ENCODE data around the gene ZNF792.
A peak's percentile ranks its signal among the peaks of the same experiment; 100 is the strongest.
"Not testable (repeated sequence)": the region's sequence is repeated elsewhere in the genome, so short reads cannot be mapped to it uniquely, and the experiment has no call there.

The ZNF792 gene

DNA sequence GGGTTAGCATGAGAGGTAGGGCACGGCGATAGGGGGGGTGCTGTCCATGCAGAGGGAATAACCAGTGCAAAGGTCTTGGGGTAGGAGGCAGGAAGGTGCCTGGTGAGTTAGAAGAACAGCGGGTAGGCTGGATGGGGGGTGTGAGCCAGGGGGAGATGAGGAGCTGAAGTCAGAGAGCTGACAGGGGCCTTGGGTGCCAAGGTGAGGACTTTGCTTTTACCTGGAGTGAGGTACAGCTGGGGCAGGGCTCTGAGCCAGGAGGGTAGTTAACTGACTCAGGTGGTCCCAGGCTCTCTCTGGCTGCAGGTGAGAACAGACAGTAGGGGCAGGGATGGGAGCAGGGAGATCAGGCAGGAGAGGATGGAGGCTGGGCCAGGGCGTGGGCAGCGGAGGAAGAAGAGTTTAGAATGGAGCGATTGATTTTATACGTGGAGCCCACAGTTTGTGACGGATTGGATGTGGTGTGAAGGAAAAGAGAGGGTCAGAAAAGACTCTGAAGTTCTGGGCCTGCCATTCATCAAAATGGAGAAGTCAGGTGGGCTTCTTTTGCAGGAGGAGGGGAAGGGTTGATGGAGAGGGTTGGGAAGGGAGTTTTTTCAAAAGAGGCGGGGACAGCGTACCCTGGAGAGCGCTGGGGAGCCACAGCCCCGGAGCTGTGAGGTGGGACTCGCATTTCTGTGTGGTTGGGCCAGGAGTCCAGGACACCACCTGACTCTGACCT is 34.9 kb upstream of the ZNF792 start:
- peak; percentile 77 for DNase-seq (ENCODE audit: low spot score)

DNA sequence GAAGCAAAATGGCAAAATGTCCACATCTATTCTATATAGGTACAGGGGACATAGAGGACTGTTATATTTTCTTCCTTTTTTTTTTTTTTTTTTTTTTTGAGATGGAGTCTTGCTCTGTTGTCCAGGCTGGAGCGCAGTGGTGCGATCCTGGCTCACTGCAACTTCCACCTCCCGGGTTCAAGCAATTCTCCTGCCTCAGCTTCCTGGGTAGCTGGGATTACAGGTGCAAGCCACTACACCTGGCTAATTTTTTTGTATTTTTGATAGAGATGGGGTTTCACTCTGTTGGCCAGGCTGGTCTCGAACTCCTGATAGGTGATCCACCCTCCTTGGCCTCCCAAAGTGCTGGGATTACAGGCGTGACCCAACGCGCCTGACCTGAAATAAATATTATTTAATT is 34.2 kb upstream of the ZNF792 start:
- not testable (repeated sequence) for DNase-seq (ENCODE audit: low spot score)

DNA sequence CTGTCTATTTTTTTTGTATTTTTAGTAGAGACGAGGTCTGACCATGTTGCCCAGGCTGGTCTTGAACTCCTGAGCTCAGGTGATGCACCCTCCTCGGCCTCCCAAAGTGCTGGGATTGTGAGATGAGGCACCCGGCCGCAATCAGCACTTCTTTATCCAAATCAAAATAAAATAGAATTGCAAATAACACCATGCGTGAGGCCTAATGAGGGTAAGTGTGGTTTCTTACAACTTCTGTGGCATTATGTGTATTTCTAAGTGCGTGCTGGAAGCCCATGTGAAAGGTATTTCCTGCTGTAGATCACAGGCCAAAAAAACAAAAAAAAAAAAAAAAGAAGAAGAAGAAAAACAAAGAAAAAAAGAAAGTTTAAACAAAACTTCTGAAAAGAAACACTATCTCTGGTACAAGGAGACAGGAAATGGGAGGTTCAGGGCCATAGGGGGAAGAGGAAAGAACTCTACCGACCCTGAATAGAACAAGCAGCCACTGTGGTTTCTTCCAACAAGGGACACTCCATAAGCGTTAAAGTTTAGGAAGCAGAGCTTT is 33.1 kb upstream of the ZNF792 start:
- no peak for DNase-seq (ENCODE audit: low spot score)

DNA sequence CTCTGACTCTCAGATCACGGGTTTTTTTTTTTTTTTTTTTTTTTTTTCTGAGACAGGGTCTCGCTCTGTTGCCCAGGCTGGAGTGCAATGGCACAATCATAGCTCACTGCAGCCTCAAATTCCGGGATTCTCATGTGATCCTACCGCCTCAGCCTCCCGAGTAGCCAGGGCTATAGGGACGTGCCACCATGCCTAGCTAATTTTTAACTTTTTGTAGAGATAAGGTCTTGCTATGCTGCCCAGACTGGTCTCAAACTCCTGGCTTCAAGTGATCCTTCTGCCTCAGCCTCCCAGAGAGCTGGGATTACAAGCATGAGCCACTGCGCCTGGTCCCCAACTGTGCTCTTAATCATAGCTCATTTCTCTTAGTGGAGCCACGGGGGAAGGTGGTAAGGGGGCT is 31.5 kb upstream of the ZNF792 start:
- DNase-seq (ENCODE audit: low spot score), result no peak

DNA sequence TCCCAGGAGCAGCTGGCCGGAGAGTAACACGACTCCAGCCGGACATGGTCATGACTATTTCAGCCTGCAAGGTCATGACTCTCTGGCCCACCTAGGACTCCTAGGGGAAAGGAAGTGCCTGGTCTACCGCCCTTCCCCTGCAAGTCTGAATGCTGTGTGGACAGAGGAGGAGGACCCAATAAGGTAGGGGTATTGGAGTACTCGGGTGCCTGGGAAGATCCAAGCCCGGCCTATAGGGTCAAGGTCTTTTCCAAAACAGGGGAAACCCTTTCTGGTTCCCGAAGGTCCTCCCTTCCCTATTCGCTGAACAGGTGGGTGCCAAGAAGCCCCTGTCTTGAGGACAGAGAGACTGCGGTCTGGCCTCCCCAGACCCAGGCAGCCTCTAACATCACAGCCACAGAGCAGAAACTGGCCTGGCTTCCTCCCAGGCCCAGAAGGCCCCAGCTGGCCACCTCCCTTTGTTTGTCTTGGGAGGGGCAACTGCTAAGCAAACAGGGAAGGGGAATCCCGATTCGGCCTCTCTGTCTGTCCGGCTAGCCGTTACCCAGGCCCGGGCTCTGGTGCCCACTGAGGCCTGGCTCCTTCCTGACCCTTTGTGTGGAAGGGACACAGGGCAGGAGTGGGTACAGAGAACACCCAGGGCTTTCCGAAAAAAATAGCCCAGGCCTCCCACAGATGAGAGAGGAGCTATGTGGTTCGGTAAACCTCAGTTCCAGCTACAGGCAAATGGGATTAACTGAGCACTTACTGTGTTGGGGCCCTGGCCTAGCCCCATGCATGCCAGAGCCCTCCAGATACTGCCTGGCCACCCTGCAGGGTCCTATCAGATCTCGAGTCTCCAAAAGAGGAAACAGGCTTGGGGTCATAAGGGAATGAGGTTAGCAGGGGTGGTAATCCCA is 30.9 kb upstream of the ZNF792 start:
- DNase-seq (ENCODE audit: low spot score), result peak; percentile 84

DNA sequence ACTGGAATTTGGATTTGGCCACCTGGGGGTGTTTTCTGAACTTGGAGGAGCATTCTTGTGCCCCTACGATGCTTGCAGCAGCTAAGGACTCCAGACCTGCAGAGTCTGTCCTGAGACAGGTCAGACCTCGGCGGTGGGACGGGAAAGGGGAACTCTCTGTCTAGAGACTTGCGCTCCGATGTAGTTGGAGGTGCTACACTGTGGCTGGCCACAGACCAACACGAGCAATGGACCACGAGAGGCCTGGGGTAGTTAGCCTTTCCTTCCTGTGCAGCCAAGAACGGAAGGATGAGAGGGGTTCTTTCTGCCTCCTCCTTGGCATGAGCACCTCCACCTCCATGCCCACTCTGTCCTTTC is 30.2 kb upstream of the ZNF792 start:
- no peak for DNase-seq (ENCODE audit: low spot score)

DNA sequence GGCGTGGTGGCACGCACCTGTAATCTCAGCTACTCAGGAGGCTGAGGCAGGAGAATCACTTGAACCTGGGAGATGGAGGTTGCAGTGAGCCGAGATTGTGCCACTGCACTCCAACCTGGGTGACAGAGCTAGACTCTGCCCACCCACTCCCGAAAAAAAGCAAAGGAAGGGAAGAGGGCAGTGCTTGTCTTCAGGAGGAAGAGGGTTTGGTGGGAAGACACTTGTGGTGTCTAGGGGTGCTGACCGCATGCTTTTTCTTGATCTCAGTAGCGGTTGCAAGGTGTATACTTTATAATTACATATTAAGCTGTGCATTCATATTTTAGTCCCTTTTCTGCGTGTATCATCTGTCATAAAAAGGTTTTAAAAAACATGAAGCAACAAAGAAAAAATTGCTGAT is 28.6 kb upstream of the ZNF792 start:
- DNase-seq (ENCODE audit: low spot score), result not testable (repeated sequence)

DNA sequence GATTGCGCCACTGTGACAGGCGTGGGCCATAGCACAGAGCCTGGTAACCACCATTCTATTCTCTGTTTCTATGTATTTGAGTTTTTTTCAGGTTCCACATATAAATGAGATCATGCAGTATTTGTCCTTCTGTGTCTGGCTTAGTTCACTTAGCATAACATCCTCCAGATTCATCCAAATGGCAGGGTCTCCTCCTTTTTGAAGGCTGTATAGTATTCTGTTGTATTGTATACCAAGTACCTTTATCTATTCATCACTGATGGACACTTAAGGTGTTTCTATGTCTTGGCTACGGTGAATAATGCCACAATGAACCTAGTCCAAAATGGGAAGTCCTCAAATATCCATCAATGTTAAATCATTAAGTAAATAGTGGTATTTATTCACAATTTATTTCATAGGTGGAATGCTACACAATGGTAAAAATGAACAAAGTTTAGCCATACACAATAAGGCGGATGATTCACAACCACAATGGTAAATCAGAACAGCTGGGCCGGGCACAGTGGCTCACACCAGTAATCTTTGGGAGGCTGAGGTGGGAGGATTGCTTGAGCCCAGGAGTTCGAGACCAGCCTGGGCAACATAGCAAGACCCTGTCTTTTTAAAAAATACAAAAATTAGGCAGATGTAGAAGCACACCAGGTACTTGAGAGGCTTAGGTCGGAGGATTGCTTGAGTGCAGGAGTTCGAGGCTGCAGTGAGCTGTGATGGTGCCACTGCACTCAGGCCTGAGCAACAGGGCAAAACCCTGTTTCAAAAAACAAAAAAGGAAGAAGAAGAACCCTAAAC is 27.7 kb upstream of the ZNF792 start:
- no peak for DNase-seq (ENCODE audit: low spot score)

DNA sequence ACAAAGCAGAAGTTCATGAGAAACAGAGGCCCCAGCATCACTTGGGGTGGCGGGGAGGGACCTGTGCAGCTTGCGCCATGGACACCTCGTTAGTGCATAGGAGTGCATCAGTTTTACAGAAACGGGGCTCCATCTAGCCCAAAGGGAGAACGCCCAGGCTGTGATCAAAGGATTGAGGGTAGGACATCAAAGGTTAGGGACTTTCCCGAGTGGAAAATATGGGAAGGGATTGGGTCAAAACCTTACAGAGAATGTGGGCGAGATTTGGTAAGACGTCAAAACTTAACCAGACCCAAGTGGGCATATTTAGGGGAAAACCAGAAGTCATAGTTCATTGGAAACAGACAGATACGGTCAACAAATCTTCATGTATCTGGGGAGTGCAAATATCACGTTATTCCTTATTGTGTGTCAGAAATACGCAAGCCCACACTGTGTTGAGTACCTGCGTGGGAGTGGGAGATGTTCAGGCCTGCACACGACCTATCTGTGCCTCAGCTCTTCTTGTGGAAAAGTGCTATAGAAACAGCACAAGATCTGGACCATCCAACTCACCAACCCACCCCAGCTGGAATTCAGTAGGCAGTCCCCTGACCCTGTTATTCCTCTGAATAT is 26.7 kb upstream of the ZNF792 start:
- no peak for DNase-seq (ENCODE audit: low spot score)

DNA sequence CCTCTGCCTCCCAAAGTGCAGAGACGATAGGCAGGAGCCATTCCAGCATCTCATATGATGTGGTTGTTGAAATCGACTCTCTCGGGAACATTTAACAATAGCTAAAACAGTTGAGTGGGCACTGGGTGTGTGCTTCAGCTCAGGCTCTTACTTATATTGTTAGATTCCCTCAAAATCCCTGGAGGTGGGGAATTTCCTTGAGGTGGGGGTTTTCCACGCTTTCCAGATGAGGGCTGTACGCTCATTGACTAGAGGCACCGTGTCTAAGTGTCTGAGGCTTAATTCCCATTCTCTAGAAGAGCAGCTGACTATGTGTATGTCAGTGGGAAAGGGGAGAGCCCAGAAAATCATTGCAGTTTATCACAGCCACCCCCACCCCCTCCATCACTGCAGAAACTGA is 25.3 kb upstream of the ZNF792 start:
- DNase-seq (ENCODE audit: low spot score), result no peak

DNA sequence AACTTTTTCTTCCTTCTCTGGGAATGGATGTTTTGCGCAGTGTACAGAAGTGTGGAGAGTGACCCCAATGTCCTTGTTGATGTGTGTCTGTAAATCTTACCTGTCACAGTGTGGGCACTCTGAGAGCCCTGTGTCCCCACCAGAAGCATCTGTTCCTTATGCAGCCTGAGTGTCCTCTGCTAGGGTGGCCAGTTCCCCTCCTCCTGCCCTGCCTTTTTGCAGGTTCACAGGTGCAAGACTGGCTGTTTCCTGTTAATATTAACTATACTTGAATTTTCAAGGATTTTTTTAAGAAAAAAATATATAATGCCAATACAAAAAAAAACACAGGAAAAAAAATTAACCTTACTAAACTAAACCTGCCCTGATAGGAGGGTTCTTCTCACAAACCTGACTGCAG is 24.1 kb upstream of the ZNF792 start:
- no peak for DNase-seq (ENCODE audit: low spot score)

DNA sequence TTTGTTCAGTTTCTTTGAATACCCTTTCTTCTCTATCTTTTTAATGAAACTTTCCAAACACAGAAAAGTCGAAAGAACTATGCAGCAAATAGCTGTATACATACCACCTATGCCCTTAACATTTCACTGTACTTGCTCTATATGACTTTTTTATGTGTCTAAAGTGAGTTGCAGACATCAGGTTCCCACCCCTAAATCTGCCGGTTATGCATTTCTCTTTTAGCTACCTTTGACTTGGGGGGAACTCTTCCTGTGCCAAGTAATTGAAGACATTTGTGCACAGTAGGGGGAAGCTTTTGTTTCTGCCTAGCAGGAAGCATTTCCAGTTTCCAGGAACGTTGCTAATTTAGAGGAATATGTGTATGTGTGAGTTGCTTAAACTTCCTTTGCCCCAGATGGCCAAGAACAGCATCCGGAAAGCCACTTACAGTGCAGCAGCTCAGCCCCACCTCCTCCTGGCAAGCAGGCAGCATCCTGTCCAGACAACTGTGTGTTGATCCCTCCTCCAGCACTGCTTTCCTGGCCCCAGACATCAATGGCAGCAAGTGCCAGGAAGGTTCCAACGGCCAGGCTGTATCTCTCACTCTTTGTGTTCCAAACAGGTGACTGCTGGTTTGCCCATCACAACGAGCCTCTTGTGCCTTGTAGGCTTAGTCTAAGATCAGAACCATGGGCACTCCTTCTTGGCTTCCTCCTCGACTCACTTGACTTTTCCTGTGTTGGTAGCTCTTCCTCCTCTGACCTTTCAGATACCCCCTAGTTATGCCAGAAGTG is 21.4 kb upstream of the ZNF792 start:
- no peak for DNase-seq (ENCODE audit: low spot score)

DNA sequence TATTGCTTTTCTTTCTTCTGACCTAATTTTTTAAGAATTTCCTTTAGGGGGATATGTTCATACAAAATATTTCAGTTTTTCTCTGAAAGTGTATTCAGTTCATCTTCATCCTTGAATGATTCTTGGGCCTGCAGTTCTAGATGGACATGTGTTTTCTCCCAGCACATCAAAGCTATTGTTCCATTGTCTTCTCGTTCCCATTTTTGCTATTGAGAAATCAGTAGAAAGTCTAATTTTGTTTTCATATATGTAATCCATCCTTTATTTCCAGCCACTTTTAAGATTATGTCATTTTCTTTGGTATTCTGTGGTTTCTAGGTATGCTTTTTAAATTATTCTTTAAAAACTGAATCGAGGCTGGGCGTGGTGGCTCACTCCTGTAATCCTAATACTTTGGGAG is 20.3 kb upstream of the ZNF792 start:
- DNase-seq (ENCODE audit: low spot score), result no peak

DNA sequence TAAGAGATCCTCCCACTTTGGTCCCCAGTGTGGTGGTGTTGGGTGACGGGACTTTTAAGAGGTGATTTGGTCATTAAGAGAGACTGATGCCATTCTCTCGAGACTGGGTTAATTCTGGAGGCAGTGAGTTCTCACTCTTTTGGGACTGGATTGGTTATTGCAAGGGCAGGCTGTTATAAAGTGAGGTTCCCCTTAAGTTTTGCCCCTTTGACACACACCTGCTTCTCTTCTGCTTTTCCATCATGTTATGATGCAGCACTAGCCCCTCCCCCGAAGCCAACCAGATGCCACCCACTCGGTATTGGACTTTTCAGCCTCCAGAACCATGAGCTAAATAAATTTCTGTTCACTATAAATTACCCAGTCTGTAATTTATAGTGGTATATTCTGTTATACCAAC is 19.8 kb upstream of the ZNF792 start:
- no peak for DNase-seq (ENCODE audit: low spot score)

DNA sequence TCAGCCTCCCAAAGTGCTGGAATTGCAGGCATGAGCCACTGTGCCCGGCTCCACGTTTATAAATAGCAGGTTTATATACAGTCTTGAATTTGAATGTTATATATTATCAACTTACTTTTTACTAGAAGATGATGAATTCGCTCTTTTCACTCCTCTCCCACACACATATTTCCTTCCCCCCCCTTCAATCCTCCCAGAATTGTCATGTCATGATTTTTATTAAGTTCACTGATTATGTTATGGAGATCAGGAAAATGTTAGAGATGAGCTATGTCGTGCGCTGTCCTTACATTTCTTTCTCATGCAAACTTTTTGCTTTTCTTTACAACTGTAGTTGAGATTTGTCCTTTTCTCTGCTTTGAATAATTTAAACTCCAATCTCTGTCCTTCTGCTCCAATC is 18.2 kb upstream of the ZNF792 start:
- no peak for DNase-seq (ENCODE audit: low spot score)

DNA sequence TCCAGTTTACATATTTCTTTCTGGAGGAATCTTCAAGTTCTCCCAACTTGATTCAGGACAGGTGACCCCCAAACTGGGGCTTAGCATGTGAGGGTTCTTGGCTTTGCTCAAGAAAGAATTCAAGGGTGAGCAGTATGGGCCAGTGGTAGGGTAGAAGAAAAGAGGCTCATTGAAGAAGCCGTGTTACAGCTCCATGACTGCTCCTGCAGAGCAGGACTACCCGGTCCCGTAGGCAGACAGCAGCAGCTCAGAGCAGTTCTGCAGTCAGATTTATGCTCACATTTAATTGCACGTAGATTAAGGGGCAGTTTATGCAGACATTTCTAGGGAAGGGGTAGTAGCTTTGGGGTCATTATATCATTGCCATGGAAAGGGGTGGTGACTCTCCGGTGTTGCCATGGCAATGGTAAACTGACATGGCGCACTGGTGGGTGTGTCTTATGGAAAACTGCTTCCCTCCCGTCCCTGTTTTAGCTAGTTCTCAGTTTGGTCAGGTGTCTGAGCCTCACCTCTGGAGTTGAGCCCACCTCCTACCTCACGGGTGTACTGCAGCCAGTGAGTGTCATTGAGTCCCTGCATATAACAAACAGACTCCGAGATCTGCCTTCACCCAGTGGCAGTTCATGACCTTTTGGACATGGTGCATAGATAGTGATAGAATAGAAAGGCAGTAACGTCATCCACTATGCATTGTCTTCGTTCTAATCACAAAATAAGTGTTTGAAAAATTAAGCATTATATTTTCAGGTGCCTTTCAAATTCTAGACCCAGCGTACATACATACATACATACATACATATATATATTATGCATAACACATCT is 16.0 kb upstream of the ZNF792 start:
- no peak for DNase-seq (ENCODE audit: low spot score)

DNA sequence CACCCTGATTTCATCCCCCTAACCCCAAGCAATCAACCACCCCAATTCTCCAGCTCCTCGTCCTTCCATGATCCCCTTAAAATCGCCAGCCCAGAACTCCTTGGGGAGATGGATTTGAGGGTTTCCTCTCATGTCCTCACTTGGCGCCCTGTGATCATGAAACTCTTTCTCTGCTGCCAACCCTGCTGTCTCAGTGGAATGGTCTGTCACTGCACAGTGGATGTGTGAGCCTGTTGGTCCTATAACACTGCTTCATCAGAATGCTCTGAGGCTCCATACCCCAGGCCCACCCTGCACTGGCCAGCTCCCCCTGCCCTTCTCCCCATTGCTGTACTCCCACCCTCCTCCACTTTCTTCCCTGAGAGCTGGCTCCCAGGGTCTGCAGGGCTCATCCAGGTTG is 12.6 kb upstream of the ZNF792 start:
- no peak for DNase-seq (ENCODE audit: low spot score)

DNA sequence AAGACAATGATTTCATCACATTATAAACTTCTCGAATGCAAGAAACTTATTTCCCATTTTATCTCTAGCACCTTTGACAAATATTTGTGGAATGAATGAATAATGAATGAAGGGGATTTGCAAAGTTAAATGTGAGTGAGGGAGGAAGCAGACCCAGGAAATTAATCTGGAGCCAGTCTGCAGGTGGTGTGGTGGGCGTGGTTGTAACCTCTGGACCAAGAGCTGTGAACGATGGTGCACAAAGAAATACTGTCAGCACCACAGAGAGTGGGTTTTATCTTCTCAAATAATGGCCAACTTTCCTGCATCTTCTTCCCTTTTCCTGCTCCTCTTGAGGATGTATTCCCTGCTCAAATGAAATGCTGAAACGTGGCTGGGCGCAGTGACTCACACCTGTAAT is 11.0 kb upstream of the ZNF792 start:
- no peak for DNase-seq (ENCODE audit: low spot score)

DNA sequence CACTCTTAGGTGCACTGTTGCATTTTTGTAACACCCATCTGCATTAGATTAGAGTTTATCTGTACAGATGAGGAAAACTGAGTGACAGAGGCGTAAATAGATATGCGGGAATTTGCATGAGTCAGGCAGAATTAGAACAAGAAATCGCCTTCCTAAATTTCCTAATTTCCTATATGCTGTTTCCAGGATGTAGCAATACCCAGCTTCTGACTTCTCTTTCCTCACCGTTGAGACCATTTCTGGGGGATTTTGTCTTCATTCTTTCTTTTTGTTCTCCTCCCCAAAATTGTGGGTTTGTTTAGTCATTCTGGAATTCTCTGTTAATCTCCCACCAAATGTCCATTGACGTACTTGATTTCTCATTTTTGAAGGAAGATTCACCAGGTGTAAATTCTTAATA is 10.6 kb upstream of the ZNF792 start:
- DNase-seq (ENCODE audit: low spot score), result no peak

DNA sequence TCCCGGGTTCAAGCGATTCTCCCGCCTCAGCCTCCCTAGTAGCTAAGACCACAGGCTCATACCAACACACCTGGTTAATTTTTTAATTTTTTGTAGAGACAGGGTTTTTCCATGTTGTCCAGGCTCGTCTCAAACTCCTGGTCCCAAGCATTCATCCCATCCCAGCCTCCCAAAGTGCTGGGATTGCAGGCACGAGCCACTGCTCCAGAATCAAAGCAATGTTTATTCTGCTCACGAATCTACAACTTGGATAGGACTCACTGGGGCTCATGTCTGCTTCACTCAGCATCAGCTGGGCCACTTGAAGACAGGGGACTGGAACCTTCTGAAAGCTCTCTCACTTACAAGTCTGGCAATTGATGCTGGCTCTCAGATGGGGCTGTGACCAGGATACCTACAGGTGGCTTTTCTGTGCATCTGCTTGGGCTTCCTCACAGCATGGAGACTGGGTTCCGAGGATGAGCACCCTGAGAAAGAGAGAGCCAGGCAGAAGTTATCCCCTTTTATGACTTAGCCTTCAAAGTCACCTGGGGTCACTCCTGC is 8.2 kb upstream of the ZNF792 start:
- DNase-seq (ENCODE audit: low spot score), result no peak
